HG02943 (cell line): ENCODE data around the gene SAMD11.
"Not testable (repeated sequence)": the region's sequence is repeated elsewhere in the genome, so short reads cannot be mapped to it uniquely, and the experiment has no call there.

ENCODE experiments used
- ATAC-seq: cut with Tn5 transposase; IDR thresholded peaks from one replicate; pipeline ENCODE4 v1.9.1; 2021; ENCODE audit warnings: mild to moderate bottlenecking, low read depth, moderate library complexity; ENCODE audit not compliant: unreplicated experiment

The SAMD11 gene

GRCh38 chr1:942864-943533 is 19.3 kb downstream of the SAMD11 start:
- ATAC-seq: no peak

GRCh38 chr1:943545-944340 is 20.0 kb downstream of the SAMD11 start:
- no peak for ATAC-seq

- ATAC-seq: no peak
These were observed 20.9 kb downstream of the SAMD11 start for GRCh38 chr1:944341-945325.

GRCh38 chr1:945688-946556 is 22.2 kb downstream of the SAMD11 start:
- no peak for ATAC-seq

GRCh38 chr1:946811-947210 is 23.1 kb downstream of the SAMD11 start:
- ATAC-seq: not testable (repeated sequence)

GRCh38 chr1:947958-948357 is 24.2 kb downstream of the SAMD11 start:
- ATAC-seq: no peak

GRCh38 chr1:950268-950667 is 26.5 kb downstream of the SAMD11 start:
- ATAC-seq: no peak

- ATAC-seq: no peak
These were observed 27.2 kb downstream of the SAMD11 start for GRCh38 chr1:950881-951280.

- no peak for ATAC-seq
These were observed 27.6 kb downstream of the SAMD11 start for GRCh38 chr1:951364-951763.

- no peak for ATAC-seq
These were observed 28.5 kb downstream of the SAMD11 start for GRCh38 chr1:952201-952600.

- no peak for ATAC-seq
These were observed 28.9 kb downstream of the SAMD11 start for GRCh38 chr1:952603-953002.

- no peak for ATAC-seq
These were observed 30.0 kb downstream of the SAMD11 start for GRCh38 chr1:953524-954320.

GRCh38 chr1:954927-955326 is 31.2 kb downstream of the SAMD11 start:
- ATAC-seq: no peak

- no peak for ATAC-seq
These were observed 31.8 kb downstream of the SAMD11 start for GRCh38 chr1:955474-955873.

GRCh38 chr1:956636-957035 is 32.9 kb downstream of the SAMD11 start:
- ATAC-seq: no peak

GRCh38 chr1:958823-959730 is 35.4 kb downstream of the SAMD11 start, which contains the start of gene NOC2L:
NOC2L (minus strand) TSS chr1:959256; CDS start chr1:959240, 16 bp downstream.
- peak; percentile 62 for ATAC-seq

- ATAC-seq: no peak
These were observed 36.1 kb downstream of the SAMD11 start for GRCh38 chr1:959731-960362.
